GM12875 (cell line): ENCODE results near the gene ERVK3-1.

Experiments
- H3K4me3 ChIP-seq: one replicate; pipeline ENCODE4 v1.5.1; 2011; ENCODE audit warnings: low read depth, low read length, control low read depth
- TF ChIP-seq, protein P1 (sequence below): IDR thresholded peaks from 2 replicates; pipeline ENCODE4 v1.5.1; 2011; ENCODE audit warnings: low read depth, mild to moderate bottlenecking, control low read depth, inconsistent platforms, low read length, moderate library complexity, borderline replicate concordance; ENCODE audit not compliant: insufficient read depth

ERVK3-1 gene

DNA sequence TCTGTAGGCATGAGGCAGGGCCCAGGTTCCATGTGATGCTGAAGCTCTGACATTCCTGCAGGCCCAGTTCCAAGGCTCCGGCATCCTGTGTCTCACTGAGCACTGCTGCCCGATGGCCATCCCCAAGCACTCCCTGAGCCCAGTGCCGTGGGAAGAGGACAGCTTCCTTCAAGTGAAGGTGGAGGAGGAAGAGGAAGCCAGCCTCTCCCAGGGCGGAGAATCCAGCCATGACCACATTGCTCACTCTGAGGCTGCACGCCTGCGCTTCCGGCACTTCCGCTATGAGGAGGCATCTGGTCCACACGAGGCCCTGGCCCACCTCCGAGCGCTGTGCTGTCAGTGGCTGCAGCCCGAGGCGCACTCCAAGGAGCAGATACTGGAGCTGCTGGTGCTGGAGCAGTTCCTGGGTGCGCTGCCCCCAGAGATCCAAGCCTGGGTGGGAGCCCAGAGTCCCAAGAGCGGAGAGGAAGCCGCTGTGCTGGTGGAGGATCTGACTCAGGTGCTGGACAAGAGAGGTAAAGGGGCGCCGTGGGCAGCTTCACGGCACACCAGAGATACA lies 29.6 kb downstream of the ERVK3-1 start:
- no peak overlapping the region for H3K4me3 ChIP-seq
- TF ChIP-seq, protein P1, sequence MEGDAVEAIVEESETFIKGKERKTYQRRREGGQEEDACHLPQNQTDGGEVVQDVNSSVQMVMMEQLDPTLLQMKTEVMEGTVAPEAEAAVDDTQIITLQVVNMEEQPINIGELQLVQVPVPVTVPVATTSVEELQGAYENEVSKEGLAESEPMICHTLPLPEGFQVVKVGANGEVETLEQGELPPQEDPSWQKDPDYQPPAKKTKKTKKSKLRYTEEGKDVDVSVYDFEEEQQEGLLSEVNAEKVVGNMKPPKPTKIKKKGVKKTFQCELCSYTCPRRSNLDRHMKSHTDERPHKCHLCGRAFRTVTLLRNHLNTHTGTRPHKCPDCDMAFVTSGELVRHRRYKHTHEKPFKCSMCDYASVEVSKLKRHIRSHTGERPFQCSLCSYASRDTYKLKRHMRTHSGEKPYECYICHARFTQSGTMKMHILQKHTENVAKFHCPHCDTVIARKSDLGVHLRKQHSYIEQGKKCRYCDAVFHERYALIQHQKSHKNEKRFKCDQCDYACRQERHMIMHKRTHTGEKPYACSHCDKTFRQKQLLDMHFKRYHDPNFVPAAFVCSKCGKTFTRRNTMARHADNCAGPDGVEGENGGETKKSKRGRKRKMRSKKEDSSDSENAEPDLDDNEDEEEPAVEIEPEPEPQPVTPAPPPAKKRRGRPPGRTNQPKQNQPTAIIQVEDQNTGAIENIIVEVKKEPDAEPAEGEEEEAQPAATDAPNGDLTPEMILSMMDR: no peak

DNA sequence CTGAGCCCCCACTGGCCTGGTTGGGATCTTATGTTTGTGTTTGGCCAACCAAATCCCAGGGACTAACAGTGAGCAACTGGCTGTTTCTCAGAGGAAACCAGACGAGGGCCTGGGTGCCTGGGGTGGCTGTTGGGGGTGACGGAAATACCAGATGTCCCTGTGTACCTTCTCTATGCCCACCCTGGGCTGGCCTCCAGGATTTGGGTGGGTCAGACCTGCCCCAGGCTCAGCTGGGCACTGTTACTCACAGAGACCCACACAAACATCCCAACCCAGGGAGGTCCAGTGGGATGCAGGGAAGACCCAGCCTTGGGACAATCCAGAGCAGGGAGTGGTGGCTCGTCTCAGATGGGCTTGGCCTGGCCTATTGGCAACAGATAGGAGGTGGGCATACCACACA lies 30.5 kb downstream of the ERVK3-1 start:
- no peak overlapping the region for H3K4me3 ChIP-seq
- TF ChIP-seq, protein P1: no peak

DNA sequence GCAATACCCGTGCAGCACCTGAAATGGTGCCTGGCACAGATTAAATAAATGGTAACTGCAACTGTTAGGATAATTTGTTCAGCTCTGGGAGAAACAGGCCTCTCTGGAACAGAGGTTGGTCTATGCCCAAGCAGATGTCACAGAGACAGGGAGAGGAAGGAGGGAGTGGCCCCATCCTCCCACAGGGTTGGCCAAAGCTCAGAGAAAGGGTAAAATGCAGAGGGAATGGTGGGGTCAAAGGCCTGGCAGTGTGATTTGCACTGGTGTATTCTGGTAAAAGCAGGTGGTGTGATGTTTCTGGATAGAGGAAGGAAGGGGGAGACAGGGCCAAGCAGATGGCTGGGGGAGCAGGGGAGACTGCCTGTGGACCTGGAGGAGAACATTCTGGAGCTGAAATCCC lies 31.0 kb downstream of the ERVK3-1 start:
- TF ChIP-seq, protein P1: no peak
- H3K4me3 ChIP-seq: no peak overlapping the region

DNA sequence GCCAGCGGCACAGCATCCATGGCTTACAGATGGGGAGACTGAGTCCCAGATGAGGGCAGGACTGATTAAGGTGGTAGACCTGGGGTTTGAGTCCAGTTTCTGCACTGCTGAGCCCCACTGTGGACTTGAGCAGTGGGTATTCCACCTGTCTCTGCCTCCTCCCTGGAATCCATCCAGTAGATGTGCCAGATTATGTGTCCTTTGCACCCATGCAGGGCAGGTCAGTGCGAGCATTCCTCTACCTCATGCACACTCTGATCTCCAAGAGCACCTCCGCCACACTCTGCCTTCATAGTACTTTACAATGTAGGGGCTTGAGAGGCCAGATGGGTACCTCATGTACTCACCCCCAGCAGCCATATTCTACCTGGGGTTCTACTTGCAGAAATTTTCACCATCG lies 31.6 kb downstream of the ERVK3-1 start:
- H3K4me3 ChIP-seq: no peak overlapping the region
- TF ChIP-seq, protein P1: no peak

DNA sequence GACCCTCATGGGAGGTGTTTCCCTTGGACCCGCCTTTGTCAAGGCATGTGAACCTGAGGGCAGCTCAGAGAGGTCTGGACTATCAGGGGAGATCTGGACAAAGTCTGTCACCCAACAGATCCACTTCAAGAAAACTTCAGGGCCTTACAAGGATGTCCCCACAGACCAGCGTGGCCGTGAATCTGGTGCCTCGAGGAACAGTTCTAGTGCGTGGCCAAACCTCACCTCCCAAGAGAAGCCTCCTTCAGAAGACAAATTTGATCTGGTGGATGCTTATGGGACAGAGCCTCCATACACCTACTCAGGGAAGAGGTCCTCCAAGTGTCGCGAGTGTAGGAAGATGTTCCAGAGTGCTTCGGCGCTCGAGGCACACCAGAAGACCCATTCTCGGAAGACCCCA lies 33.2 kb downstream of the ERVK3-1 start:
- TF ChIP-seq, protein P1: no peak
- no peak overlapping the region for H3K4me3 ChIP-seq

DNA sequence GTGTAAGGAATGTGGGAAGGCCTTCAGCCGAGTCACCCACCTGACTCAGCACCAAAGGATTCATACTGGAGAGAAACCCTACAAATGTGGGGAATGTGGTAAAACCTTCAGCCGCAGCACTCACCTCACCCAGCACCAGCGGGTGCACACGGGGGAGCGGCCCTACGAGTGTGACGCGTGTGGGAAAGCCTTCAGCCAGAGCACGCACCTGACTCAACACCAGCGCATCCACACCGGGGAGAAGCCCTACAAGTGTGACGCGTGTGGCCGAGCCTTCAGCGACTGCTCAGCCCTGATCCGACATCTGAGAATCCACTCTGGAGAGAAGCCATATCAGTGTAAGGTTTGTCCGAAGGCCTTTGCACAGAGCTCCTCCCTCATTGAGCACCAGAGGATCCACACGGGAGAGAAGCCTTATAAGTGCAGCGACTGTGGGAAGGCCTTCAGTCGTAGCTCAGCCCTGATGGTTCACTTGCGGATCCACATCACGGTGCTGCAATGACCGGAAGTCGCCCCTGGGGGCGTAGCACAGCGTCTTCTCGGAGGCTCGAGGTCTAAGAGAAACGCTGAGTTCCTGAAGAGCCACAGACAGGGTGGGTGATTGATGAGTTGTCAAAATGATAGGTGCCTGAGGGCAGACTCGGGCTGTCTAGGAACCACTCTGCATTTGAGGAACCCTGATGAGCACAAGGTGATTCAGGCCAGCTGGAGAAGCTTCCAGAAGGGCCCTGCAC lies 33.8 kb downstream of the ERVK3-1 start:
- H3K4me3 ChIP-seq: no peak overlapping the region
- TF ChIP-seq, protein P1: 0 out of 2 replicates have a peak, but pooled peaks have one; percentile 5

DNA sequence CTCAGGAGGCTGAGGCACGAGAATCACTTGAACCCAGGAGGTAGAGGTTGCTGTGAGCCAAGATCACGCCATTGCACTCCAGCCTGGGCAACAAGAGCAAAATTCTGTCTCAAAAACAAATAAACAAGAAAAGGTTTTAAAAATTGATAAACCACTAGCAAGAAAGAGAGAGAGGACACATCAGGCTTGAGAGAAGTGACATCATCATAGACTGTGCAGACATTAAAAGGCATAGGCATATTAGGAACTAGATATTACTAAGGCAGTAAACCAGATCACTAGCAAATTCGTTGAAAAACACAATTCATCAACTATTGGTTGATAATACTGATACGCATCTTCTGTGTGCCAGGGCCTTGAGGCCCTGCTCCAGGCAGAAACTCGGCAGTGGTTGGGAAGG lies 40.4 kb downstream of the ERVK3-1 start:
- TF ChIP-seq, protein P1: no peak
- H3K4me3 ChIP-seq: no peak overlapping the region
